Measurements from ENCODE around the gene IL17D. TPM values are rescaled to one million over a fixed set of nuclear protein-coding genes. Genes with fewer than 3 reads are reported as not detected.
"Not testable (repeated sequence)": the region's sequence is repeated elsewhere in the genome, so short reads cannot be mapped to it uniquely, and the experiment has no call there.

The IL17D gene, protein sequence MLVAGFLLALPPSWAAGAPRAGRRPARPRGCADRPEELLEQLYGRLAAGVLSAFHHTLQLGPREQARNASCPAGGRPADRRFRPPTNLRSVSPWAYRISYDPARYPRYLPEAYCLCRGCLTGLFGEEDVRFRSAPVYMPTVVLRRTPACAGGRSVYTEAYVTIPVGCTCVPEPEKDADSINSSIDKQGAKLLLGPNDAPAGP
- polyA plus RNA-seq (ENCODE audit: insufficient read length in 4 of 4) = 10 to 100 TPM in 2 of 4 donors, 1 to 10 TPM in 2; 8.9 to 19.4 (median 10.7) TPM

DNA sequence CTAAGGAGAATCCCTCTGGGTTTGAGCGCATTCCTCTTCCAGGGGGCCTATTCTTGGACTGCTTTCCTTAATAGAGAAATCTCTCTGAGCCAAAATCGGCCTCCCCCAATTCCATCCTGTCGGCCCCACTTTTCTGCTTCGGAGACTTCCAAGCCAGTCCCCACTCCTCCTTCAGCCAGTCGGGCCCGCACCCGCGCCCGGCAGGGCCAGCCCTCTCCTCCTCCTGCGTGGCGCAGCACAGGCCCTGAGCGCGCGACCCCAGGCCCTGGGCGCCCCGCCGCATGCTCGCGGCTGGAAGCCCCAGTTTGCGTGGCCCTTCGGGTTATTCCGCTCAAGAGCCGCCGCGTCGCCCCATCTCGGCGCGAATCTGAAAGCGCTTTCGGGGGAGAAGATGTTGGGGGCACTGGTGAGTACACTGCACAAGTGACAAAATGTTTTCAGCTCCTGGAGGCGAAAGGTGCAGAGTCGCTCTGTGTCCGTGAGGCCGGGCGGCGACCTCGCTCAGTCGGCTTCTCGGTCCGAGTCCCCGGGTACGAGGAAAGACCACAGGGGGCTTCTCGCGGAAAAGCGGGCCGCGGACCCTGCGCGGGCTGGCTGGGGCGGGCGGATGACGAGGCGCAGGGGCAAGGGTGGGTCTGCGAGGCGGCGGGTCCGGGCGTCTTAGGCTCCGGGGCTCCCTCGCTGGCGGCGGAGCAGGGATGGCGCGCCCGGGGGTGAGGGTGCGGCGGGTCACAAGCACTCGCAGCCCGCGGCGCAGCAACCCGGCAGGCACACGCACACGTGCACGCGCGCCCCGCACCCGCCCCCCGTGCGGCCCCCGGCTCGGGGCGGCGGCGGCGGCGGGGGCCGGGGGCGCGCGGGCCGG lies at the start of gene IL17D:
TSS of gene IL17D (plus strand) at position 785 of the 865 bp plus-strand sequence. CDS start 303 bp downstream, outside the sequence.
- no peak for DNase-seq (ENCODE audit: low read depth in 4 of 4, low spot score in 3 of 4)

DNA sequence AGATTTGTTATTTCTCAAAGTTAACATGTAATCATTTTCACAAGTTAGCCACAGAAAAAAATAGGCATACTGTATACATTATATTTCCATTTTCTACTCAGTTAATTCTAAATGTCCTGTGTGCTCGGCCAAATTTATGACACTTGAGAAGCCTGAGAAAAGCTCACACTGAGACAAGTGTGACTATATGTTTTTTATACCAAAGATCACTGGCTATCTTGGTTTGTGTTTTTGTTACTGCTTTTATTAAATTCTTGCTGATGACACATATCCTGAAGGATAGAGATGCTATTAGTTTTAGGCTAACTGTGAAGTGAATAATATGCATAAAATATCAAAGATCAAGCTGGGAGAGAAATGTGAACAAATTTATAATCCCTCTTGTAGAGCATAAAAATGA lies 49.3 kb upstream of the IL17D start:
- no peak for DNase-seq (ENCODE audit: low read depth in 4 of 4, low spot score in 3 of 4)

DNA sequence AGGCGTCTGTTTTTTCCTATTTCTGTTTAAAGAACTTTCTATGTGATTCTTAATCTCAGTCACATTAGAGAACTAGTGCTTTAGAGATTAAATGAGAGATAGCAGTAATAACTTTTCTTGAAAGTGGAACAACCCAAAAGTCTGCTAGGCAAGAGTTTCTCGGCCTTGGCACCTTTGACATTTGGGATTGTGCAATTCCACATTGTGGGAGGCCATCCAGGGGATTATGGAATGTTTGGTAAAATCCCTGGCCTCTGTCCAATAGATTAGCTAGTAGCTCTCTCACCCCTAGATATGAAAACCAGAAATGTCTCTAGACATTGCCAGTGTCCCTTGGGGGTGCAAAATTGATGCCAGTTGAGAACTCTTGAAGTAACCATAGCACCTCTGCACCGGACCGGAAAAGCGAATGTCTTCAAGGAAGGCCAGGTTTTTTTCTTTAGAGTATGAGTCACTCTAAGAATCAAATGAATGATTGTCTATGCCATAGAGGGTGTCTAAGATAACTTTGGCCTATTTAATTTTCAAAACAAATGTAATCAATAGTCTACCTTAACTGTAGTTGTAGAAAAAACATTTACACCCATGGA lies 45.0 kb upstream of the IL17D start:
- DNase-seq (ENCODE audit: low read depth in 4 of 4, low spot score in 3 of 4) = no peak

DNA sequence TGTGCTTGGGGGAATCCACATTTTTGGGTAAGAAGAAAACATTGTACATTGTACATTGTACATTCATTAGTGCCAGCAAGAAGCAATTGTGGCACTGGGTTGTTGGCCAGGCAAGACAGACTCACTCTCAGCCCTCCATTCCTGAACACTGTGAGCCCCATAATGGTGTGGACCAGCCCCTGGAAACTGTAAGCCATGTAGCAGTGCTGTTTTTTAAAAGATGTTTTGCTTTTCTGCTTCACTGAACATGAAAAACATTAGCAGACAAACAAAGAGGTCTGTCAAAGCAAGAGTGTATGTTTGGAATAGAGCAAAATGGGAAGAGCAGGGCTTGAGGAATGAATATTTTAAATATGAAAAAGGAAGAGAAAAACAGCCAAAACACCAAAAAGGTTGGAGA lies 39.1 kb upstream of the IL17D start:
- DNase-seq (ENCODE audit: low read depth in 4 of 4, low spot score in 3 of 4) = no peak

DNA sequence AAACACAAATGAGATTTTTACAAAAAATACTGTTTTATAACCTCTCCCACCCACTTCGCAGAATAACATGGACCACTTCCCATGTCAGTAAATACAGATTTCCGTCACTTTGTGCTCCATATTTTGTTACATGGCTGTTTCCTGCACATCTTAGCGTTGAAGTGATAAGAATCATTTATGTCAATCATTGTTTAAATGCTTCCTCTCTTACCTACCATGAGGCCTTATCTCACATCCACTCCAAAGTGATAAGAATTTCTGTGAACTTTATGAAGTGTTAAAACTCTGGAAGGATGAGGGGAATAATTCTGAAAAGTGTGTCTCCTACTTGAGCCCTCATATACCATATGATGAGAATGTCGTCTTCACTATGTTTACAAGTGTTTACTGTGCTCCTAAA lies 36.6 kb upstream of the IL17D start:
- no peak for DNase-seq (ENCODE audit: low read depth in 4 of 4, low spot score in 3 of 4)

DNA sequence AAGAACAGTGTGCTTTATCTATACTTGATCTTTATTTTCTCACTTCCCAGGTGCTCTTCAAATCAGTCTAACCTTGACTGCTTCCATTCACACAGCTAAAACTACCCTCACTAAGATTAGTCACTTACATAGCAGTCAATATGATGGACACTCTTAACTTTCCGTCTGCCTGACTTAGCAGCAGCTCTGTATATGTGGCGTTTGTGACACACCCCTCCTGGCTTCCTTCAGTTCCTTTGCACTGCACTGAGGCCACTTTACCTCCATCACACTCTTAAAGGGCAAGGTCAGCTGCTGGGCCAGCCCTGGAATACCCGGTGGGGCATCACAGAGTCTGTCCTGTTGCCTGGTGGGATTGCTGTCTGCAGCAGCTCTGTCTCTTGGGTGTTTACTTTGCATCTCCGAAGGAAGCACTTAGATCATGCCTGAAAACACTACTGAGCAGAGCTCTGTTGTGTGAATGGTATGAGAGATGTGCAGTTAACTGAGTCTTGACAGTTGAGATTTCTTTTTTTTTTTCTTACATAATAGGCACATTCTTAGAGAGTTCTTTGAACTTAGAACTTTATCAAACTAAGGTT lies 35.6 kb upstream of the IL17D start:
- no peak for DNase-seq (ENCODE audit: low read depth in 4 of 4, low spot score in 3 of 4)

DNA sequence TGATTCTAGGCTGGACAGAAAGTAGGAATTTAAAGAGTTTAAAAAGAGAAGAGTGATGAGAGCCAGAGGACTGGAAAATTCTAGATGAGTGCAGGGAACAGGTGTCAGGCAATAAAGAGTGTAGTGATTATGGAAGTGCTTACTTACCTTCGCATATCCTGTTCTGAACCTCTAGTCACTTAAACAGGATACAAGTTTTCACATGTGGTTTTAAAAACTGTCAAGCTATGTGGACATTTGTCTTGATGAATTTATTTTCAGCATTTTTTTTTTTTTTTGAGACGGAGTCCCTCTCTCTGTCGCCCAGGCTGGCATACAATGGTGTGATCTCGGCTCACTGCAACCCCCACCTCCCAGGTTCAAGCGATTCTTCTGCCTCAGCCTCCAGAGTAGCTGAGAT lies 34.3 kb upstream of the IL17D start:
- DNase-seq (ENCODE audit: low read depth in 4 of 4, low spot score in 3 of 4) = no peak

DNA sequence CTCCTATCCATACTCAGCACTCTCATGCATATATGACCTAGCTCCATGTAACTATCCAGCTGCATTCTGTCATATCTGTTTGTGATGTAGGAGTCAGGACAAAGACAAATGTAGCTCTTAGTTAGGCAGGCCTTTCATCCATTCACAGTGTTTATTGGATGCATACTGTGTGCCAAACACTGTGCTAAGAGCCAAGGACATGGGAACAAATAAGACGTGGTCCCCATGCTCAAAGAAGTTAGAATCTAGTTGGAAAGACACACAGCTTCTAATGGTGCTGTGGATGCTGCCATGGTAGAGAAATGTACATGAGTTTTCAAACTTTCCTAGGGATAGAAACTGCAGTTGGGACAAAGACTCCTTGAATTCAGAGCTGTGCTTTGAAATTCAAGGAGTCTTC lies 31.7 kb upstream of the IL17D start:
- no peak for DNase-seq (ENCODE audit: low read depth in 4 of 4, low spot score in 3 of 4)

DNA sequence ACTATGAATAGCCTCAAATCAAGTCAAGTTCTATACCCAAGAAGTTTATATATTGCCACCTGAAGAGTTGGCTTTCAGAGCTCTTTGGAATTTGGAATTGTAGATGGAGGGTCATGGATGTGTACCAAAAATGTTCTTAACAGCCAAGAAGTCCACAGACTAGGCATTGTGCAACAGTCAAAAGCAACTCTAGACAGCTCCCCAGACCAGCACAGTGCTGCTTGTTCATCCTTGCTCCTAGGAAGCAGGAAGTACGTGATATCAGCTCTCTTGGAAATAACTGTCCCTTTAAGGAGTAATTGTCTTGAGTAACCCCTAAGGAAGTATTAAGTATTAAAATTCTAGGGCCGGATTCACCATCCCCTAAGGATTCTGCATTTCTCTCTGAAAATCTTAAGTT lies 30.7 kb upstream of the IL17D start:
- no peak for DNase-seq (ENCODE audit: low read depth in 4 of 4, low spot score in 3 of 4)

DNA sequence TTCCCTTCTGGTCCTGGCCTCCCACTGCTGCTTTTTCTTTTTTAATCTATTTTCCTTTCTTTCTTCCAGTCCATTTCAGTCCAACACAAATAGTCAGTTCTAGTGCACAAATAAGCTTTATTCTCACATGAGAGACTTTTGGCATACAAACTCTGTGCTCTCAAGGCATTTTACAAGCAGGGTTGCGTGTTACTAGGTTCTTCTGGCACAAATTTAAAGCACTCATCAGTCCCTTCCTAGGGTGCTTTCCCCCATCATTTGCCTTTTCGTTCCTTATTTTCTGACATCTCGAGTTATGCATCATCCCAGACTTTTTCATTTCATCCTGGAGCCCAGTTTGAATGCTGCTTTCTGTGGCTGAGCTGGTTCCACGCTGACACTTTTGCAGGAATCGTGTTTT lies 29.8 kb upstream of the IL17D start:
- no peak for DNase-seq (ENCODE audit: low read depth in 4 of 4, low spot score in 3 of 4)

DNA sequence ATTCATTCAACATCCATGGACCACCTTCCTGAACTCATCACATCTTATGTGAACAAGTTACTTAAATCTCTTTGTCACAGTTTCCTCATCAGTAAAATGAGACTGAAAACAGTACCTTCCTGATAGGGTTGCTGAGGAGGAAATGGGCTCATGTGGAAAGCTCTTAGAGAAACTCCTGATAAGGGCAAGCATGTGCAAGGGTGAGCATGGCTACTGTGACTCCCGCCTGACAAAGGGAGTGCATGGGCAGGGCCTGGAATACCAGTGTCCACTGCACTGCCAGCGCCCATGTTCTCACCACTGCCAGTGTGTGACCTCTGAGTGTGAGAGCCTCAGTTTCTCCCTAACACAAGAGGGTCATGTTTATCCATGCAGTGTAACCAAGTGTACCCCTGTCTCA lies 27.3 kb upstream of the IL17D start:
- no peak for DNase-seq (ENCODE audit: low read depth in 4 of 4, low spot score in 3 of 4)

DNA sequence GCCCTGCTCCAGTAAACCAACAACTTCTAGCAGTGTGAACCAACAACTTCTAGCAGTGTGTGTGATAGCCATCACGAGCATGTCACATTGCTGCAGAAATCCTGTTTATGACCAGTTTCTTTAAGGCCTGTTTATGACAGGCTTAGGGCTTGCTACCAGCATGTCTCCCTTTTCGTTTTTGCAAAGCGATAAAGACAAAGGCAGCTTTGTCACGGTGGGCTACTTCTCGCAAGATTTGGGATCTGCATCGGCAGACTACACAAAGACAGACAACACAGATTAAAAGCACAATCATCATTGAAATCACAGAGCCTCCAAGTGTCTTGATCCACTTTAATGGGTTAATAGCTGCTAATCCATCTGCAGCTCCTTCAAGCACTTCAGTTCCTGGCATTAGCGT lies 24.9 kb upstream of the IL17D start:
- not testable (repeated sequence) for DNase-seq (ENCODE audit: low read depth in 4 of 4, low spot score in 3 of 4)

DNA sequence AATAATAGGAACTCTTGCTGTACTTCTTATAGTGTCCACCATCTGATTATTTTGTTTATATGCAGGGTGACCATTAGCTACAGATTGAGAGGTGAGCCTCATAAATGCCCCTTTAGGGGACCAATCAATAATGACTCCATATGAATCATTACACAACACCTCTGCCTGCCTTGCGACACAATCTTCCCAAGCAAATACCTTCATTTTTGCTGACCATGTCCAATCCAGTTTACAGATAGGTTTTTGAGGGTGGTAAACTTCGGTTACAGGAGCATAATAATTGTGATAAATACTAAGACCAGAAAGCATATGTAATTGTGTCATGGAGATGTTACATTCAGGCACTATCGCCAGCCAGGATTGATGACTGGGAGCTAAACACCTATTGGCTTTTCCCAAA lies 23.6 kb upstream of the IL17D start:
- DNase-seq (ENCODE audit: low read depth in 4 of 4, low spot score in 3 of 4) = no peak

DNA sequence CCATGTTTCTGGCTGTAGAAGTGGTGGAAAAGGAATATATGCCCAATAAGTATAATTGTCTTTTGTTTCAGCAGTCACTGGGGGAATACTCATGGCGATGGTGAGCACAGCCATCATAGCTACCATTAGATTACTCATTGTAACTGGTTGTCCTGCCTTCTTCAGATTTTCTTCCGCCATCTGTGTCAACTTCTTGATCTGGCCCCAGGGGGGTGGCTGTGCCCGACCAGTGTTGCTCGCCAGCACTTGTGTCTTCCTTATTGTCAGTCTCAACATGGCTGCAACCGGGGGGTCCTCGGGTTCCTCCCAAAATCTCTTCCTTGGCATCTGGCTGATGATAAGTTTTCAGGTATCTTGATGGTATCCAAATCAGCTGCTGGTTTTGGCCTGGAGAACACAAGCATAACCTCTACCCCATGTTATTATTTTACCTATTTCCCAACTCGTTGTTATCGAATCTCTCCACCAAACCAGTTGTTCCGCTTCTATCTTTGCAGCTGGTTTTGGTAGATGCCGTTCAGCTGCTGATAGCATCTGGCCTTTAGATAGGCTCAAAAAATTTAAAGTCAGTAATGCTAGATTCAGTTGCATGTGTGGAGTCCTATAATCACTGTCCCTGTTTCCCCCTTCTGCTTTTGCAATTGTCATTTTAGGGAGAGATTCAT lies 23.0 kb upstream of the IL17D start:
- DNase-seq (ENCODE audit: low read depth in 4 of 4, low spot score in 3 of 4) = no peak

DNA sequence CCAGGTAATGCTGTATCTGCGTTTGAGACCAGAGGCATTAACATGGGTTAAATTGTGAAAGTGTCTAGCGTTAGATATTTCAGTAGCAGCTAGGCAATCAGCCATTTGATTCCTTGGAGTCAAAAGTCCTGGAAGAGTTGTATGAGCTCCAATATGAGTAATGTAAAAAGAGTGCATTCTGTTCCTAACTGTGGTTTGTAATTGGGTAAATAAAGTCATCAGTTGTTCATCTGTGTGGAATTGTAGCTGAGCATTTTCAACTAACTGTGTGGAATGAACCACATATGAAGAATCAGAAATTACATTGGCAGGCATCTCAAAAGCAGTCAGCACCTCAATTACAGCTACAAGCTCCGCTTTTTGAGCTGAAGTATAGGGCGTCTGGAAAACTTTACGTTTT lies 22.0 kb upstream of the IL17D start:
- not testable (repeated sequence) for DNase-seq (ENCODE audit: low read depth in 4 of 4, low spot score in 3 of 4)

DNA sequence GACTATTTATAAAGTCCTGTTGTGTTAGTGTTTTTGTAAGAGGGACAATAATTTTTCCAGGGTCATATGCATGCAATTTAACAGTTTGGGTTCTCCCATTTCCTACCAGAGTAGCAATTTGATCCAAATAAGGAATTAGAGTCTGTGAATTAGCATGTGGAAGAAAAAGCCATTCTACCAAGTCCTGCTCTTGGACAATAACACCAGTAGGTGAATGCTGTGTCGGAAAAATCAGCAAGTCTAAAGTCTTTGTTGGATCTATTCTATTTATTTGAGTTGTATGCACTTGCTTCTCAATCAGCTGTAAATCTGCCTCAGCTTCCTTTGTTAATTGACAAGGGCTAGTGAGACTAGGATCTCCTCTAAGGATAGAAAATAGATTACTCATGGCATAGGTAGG lies 21.4 kb upstream of the IL17D start:
- no peak for DNase-seq (ENCODE audit: low read depth in 4 of 4, low spot score in 3 of 4)

DNA sequence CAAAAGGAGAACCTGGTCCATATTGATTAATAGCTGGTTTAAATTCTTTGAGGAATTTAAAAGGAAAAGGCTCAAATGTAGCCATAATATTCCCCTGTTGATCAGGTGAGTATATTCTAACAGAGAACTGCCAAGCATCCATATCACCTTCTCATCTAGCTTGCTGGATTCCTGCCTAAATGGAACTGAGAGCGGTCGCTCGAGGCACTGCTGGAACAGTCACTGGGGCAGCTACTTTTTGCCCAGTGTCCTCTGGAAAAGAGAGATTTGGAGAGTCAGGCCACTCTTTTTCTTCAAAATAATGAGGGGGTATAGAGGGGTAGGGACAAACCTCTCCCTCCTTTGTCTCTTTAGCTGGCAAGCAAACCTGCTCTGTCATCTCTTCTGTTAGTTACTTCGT lies 19.5 kb upstream of the IL17D start:
- no peak for DNase-seq (ENCODE audit: low read depth in 4 of 4, low spot score in 3 of 4)

DNA sequence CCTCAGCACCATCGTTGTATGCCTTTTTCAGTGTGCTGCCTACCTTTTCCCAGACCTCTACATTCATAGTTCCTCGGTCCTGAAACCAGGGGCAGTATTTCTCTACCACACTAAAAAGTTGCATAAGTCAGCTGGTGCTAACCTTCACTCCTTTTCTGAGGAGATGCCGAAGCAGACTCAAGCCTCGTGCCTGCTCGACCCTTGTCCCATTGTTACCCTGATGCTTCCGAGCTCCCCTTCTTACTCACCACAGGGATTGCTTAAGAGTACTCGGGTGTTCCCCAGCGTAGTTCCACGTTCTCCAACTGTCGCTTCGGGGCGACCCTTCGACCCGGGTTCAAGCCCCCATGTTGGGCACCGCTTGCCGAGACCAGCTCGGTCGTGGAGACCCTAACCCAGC lies 19.0 kb upstream of the IL17D start:
- DNase-seq (ENCODE audit: low read depth in 4 of 4, low spot score in 3 of 4) = no peak

DNA sequence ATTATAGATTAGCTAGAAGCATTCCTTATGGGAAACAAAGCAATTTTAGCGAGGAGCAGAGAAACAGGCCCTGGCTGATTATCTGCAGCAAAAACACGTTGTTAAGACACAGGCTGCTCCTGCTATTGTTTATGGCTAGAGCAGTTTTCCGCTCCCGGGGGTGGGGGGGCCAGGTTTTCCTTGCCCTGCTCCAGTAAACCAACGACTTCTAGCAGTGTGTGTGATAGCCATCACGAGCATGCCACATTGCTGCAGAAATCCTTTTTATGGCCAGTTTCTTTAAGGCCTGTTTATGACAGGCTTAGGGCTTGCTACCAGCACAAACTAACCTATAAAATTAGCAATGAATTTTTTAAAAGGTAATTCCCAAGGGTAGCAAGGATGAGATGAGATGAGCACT lies 18.4 kb upstream of the IL17D start:
- no peak for DNase-seq (ENCODE audit: low read depth in 4 of 4, low spot score in 3 of 4)

DNA sequence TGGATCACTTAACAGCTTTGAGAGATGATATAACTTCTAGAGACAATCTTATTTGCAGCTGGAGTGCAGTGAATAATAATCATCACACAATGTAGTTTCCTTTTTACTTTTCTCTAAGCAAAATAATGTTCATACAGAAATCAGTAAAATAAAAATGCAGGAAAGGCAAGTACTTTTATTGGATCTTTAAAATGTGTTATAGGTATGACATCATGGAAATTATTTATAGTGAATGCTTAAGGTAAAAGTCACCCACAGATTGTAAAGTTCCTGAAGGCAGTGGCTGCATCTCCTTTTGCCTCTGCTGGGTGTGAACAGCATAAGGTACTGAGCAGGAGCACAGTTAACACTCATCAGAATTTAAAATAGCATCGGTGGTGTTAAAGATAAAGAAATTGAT lies 17.3 kb upstream of the IL17D start:
- no peak for DNase-seq (ENCODE audit: low read depth in 4 of 4, low spot score in 3 of 4)
